ENCODE measurements around the gene SNX33. TPM values are rescaled to one million over a fixed set of nuclear protein-coding genes. Genes with fewer than 3 reads are reported as not detected.

The SNX33 gene
- total RNA-seq, 1 donor = 39.8 TPM

DNA sequence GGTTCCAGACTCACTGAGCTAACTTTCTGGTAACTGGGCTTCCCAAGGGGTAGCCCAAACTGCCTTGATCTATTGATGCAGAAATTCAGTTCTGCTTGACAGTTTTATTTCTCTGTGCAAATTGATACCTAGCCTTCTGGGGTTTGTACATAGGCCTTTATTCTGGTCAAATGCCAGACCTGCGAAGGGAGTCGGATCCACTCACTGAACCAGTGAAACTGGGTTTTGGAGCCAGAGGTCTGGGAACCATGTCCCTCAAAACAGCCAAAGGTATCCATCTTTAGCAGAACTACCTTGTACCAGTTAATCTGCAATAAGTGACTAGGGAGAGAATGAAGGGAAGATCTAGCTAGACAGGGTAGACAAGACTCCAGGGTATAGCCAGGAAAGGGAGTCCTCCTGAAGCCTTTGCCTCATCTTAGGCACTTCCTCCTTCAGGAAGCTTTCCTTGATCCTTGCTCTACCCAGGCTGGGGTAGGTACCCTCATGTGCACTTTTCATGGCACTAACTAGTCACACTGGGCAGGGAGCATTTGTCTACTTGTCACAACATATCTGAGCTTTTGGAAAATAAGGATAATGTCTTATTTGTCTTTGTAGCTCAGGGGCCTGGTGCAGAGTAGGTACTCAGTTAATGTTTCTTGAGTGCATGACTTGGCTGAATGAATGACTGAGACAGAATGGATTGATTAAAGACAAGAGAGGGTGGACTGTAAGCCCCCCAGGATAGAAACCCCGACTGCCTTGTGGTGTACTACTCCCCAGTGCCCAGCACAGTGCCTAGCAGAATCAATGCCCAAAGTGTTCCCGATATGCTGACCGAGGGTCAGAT, 1.4 kb upstream of the SNX33 start:
- peaks cover 27% of the 10 kb centered on the region for H4K20me1 ChIP-seq (ENCODE audit: insufficient read depth, low read length)
- no peaks in the 10 kb centered on the region for H3K9me3 ChIP-seq (ENCODE audit: low read depth, low read length)
- peak overlapping the region; percentile 93 for H3K4me2 ChIP-seq (ENCODE audit: insufficient read depth, low read length)
- H3K79me2 ChIP-seq (ENCODE audit: insufficient read depth, low read length) = peaks cover 48% of the 10 kb centered on the region
- TF ChIP-seq CTCF (IDR thresholded peaks at IDR 0.05; ENCODE audit: extremely low read depth, low read depth, low read length) = no peak
- H2AFZ ChIP-seq (ENCODE audit: low read length) = peak overlapping the region; percentile 79
- H3K4me1 ChIP-seq (ENCODE audit: insufficient read depth, low read length) = peaks cover 34% of the 10 kb centered on the region
- peak overlapping the region; percentile 91 for H3K27ac ChIP-seq (ENCODE audit: low read depth, low read length)
- DNase-seq (ENCODE audit: insufficient read length, low spot score, missing footprints) = peak; percentile 84
- H3K4me3 ChIP-seq (ENCODE audit: insufficient read depth, low read length) = peak overlapping the region; percentile 96
- H3K27me3 ChIP-seq (ENCODE audit: insufficient read depth, low read length) = no peaks in the 10 kb centered on the region
- peaks cover 16% of the 10 kb centered on the region for H3K36me3 ChIP-seq (ENCODE audit: insufficient read depth, low read length)

- Histone ChIP-seq H3K27me3 (ENCODE audit: insufficient read depth, low read length) (no peaks in the 10 kb centered on the region), H3K79me2 (ENCODE audit: insufficient read depth, low read length) (peaks cover 54% of the 10 kb centered on the region), H3K9me3 (ENCODE audit: low read depth, low read length) (no peaks in the 10 kb centered on the region), H3K27ac (ENCODE audit: low read depth, low read length) (peak overlapping the region; percentile 91), H2AFZ (ENCODE audit: low read length) (peak overlapping the region; percentile 79), H4K20me1 (ENCODE audit: insufficient read depth, low read length) (peaks cover 34% of the 10 kb centered on the region), H3K4me3 (ENCODE audit: insufficient read depth, low read length) (peak overlapping the region; percentile 96), H3K4me2 (ENCODE audit: insufficient read depth, low read length) (peak overlapping the region; percentile 93), H3K4me1 (ENCODE audit: insufficient read depth, low read length) (peaks cover 41% of the 10 kb centered on the region), H3K36me3 (ENCODE audit: insufficient read depth, low read length) (peaks cover 16% of the 10 kb centered on the region)
- DNase-seq (ENCODE audit: insufficient read length, low spot score, missing footprints) = no peak
- TF ChIP-seq CTCF (IDR thresholded peaks at IDR 0.05; ENCODE audit: extremely low read depth, low read depth, low read length) = no peak
Measured at GRCh38 chr15:75646944-75647364, 758 bp upstream of the SNX33 start.

DNA sequence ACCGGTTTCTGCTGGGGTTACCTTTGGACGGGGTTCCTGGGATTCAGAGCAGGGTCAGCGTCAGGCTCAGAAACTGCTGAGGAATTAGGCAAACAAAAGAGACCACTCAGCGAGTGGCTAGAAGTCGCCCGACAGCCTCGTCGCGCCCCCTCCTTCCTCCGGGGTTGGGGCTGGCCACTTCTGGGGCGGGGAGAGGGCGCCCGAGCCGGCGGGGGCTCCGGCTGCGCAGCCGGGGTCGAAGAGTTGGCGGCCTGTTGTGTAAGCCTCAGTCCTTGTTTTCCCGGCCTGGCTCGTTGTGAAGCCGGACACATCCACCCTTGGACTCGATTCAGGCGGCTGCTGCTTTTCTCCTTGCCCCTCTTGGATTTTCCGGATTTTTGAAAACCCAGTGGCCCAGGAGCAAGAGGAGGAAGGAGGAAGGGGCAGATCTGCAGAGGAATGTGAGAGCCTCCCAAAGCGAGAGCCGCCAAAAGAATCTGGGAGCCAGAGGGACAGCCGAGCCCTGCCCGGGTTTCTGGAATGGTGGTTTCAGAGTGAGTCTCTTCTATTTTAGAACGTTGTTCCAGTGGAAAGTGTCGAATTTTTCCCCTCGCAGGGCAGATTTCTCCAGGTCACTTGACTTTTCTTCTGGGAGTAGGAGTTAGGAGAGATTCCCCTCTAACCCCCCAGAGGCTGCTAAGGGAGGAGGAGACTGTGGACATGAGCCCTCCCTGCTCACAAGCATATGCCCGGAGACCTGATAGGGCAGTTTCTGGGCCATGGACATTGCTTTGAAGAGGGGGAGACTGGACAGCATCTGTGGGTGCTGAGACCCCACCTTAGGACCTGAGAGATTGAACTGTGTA, 666 bp downstream of the SNX33 start:
- Histone ChIP-seq H3K27me3 (ENCODE audit: insufficient read depth, low read length) (no peaks in the 10 kb centered on the region), H3K27ac (ENCODE audit: low read depth, low read length) (peak overlapping the region; percentile 91), H3K9me3 (ENCODE audit: low read depth, low read length) (no peaks in the 10 kb centered on the region), H2AFZ (ENCODE audit: low read length) (peak overlapping the region; percentile 85), H3K4me2 (ENCODE audit: insufficient read depth, low read length) (peak overlapping the region; percentile 93), H3K79me2 (ENCODE audit: insufficient read depth, low read length) (peaks cover 68% of the 10 kb centered on the region), H3K4me3 (ENCODE audit: insufficient read depth, low read length) (peak overlapping the region; percentile 96), H3K4me1 (ENCODE audit: insufficient read depth, low read length) (peaks cover 50% of the 10 kb centered on the region), H3K36me3 (ENCODE audit: insufficient read depth, low read length) (peaks cover 16% of the 10 kb centered on the region), H4K20me1 (ENCODE audit: insufficient read depth, low read length) (peaks cover 48% of the 10 kb centered on the region)
- DNase-seq (ENCODE audit: insufficient read length, low spot score, missing footprints) = peak; percentile 94
- TF ChIP-seq CTCF (IDR thresholded peaks at IDR 0.05; ENCODE audit: extremely low read depth, low read depth, low read length) = no peak

Measured in osteoblast (primary cell).